ENCODE measurements around the gene NEUROD1.

DNA sequence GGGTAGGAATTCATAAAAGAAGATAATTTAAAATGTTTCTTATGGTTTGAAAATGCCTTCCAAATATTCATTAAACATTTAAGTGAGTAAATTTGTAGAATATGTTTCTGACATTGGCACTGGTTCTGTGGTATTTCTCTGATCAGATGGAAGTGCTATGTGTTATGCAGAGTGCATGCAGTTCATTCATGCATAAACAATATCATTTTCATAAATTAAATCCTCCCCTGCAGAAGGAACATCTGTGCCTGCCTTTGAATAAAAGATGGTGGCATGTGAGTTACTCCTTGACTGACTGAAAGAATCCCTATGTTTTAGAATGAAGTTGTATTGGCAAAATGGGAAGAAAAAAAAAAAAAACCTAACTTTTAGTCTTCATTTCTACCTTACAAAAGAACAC is 5.9 kb downstream of the NEUROD1 start:
- TF ChIP-seq EZH2phosphoT487 (IDR thresholded peaks at IDR 0.05; ENCODE audit: low read depth, severe bottlenecking, unreplicated experiment) (no peak), EZH2 (IDR thresholded peaks at IDR 0.05; ENCODE audit: borderline replicate concordance) (no peak)
- TF ChIP-seq, protein P1, sequence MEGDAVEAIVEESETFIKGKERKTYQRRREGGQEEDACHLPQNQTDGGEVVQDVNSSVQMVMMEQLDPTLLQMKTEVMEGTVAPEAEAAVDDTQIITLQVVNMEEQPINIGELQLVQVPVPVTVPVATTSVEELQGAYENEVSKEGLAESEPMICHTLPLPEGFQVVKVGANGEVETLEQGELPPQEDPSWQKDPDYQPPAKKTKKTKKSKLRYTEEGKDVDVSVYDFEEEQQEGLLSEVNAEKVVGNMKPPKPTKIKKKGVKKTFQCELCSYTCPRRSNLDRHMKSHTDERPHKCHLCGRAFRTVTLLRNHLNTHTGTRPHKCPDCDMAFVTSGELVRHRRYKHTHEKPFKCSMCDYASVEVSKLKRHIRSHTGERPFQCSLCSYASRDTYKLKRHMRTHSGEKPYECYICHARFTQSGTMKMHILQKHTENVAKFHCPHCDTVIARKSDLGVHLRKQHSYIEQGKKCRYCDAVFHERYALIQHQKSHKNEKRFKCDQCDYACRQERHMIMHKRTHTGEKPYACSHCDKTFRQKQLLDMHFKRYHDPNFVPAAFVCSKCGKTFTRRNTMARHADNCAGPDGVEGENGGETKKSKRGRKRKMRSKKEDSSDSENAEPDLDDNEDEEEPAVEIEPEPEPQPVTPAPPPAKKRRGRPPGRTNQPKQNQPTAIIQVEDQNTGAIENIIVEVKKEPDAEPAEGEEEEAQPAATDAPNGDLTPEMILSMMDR (IDR thresholded peaks at IDR 0.05; ENCODE audit: poor library complexity), result no peak
